ENCODE data around the gene BCAS4. TPM values are rescaled to one million over a fixed set of nuclear protein-coding genes. Genes with fewer than 3 reads are reported as not detected.
"Not testable (repeated sequence)": the region's sequence is repeated elsewhere in the genome, so short reads cannot be mapped to it uniquely, and the experiment has no call there.

The BCAS4 gene
- total RNA-seq, 1 donor, result 13.7 TPM

GRCh38 chr20:50763550-50764458 lies 31.1 kb upstream of the BCAS4 start:
- not testable (repeated sequence) for H3K9me3 ChIP-seq (ENCODE audit: low read depth, low read length); H3K4me1 ChIP-seq (ENCODE audit: insufficient read depth, low read length); H3K27me3 ChIP-seq (ENCODE audit: insufficient read depth, low read length)

GRCh38 chr20:50765251-50765650 lies 29.6 kb upstream of the BCAS4 start:
- not testable (repeated sequence) for H3K9me3 ChIP-seq (ENCODE audit: low read depth, low read length); H3K27me3 ChIP-seq (ENCODE audit: insufficient read depth, low read length); H3K4me1 ChIP-seq (ENCODE audit: insufficient read depth, low read length); H3K4me3 ChIP-seq (ENCODE audit: low read length)

More at GRCh38 chr20:50763550-50764458, 31.1 kb upstream of the BCAS4 start:
- H3K4me3 ChIP-seq (ENCODE audit: low read length), result not testable (repeated sequence)

- Histone ChIP-seq H3K4me3 (ENCODE audit: low read length) (no peak overlapping the region), H3K4me1 (ENCODE audit: insufficient read depth, low read length) (no peaks in the 10 kb centered on the region), H3K27me3 (ENCODE audit: insufficient read depth, low read length) (no peaks in the 10 kb centered on the region), H3K9me3 (ENCODE audit: low read depth, low read length) (no peaks in the 10 kb centered on the region)
Observed at GRCh38 chr20:50765674-50766073, 29.2 kb upstream of the BCAS4 start.

GRCh38 chr20:50766955-50767809 lies 27.7 kb upstream of the BCAS4 start:
- H3K4me1 ChIP-seq (ENCODE audit: insufficient read depth, low read length); H3K27me3 ChIP-seq (ENCODE audit: insufficient read depth, low read length); H3K4me3 ChIP-seq (ENCODE audit: low read length); H3K9me3 ChIP-seq (ENCODE audit: low read depth, low read length): not testable (repeated sequence)

DNA sequence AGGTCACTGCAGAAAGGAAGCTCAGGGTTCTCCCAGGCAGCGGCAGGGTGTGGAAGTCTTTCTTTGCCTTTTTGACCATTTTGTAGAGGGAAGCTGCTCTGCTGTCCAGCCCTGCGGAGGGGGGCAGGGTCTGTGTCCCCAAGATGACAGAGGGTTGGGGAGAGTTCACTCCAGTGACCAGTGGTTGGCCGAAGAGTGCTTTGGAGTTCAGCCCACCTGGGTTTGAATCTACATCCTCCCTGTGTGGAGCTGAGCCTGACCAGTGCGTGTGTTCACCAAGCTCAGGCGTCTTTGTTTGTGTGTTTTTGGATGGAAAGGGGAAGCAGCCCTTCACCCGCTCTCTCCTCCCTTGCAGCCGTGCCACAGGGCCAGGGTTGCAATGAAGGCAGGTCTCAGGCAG lies 25.9 kb upstream of the BCAS4 start:
- H3K27me3 ChIP-seq (ENCODE audit: insufficient read depth, low read length); H3K4me1 ChIP-seq (ENCODE audit: insufficient read depth, low read length); H3K4me3 ChIP-seq (ENCODE audit: low read length); H3K9me3 ChIP-seq (ENCODE audit: low read depth, low read length): not testable (repeated sequence)

- not testable (repeated sequence) for H3K4me1 ChIP-seq (ENCODE audit: insufficient read depth, low read length); H3K4me3 ChIP-seq (ENCODE audit: low read length); H3K9me3 ChIP-seq (ENCODE audit: low read depth, low read length); H3K27me3 ChIP-seq (ENCODE audit: insufficient read depth, low read length)
Observed at GRCh38 chr20:50769551-50770085, 25.2 kb upstream of the BCAS4 start.

GRCh38 chr20:50771419-50772080 lies 23.3 kb upstream of the BCAS4 start:
- not testable (repeated sequence) for H3K27me3 ChIP-seq (ENCODE audit: insufficient read depth, low read length); H3K4me3 ChIP-seq (ENCODE audit: low read length); H3K4me1 ChIP-seq (ENCODE audit: insufficient read depth, low read length); H3K9me3 ChIP-seq (ENCODE audit: low read depth, low read length)

- Histone ChIP-seq H3K27me3 (ENCODE audit: insufficient read depth, low read length) (no peaks in the 10 kb centered on the region), H3K4me3 (ENCODE audit: low read length) (no peak overlapping the region), H3K9me3 (ENCODE audit: low read depth, low read length) (no peaks in the 10 kb centered on the region)
Observed at GRCh38 chr20:50772420-50773185, 22.3 kb upstream of the BCAS4 start.

GRCh38 chr20:50774515-50774914 lies 20.3 kb upstream of the BCAS4 start:
- H3K4me3 ChIP-seq (ENCODE audit: low read length), result no peak overlapping the region
- H3K4me1 ChIP-seq (ENCODE audit: insufficient read depth, low read length), result no peaks in the 10 kb centered on the region
- no peaks in the 10 kb centered on the region for H3K9me3 ChIP-seq (ENCODE audit: low read depth, low read length)
- H3K27me3 ChIP-seq (ENCODE audit: insufficient read depth, low read length), result no peaks in the 10 kb centered on the region

More at GRCh38 chr20:50772420-50773185, 22.3 kb upstream of the BCAS4 start:
- no peaks in the 10 kb centered on the region for H3K4me1 ChIP-seq (ENCODE audit: insufficient read depth, low read length)

- Histone ChIP-seq H3K9me3 (ENCODE audit: low read depth, low read length) (no peaks in the 10 kb centered on the region), H3K4me1 (ENCODE audit: insufficient read depth, low read length) (no peaks in the 10 kb centered on the region), H3K27me3 (ENCODE audit: insufficient read depth, low read length) (no peaks in the 10 kb centered on the region), H3K4me3 (ENCODE audit: low read length) (no peak overlapping the region)
Observed at GRCh38 chr20:50776122-50776817, 18.6 kb upstream of the BCAS4 start.

DNA sequence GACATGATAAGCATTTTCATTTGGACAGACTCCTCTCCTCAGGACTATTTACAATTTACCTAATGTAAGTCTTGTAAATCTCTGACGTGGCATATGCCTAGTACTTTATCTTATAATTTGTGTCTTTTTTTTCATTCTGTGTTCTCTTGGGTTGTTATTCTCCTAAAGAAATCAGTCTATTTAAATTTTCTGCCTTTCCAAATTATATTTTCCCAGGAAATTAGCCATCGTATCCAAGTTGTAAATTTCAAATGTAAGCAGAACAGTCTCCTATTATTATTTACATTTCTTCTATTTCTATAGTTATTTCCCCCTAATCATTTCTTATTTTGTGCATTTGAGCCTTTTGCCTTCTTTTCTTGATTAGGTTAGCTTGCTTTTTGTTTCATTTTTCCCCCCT lies 17.5 kb upstream of the BCAS4 start:
- Histone ChIP-seq H3K4me3 (ENCODE audit: low read length) (no peak overlapping the region), H3K4me1 (ENCODE audit: insufficient read depth, low read length) (no peaks in the 10 kb centered on the region)

GRCh38 chr20:50778994-50779393 lies 15.9 kb upstream of the BCAS4 start:
- H3K9me3 ChIP-seq (ENCODE audit: low read depth, low read length); H3K4me1 ChIP-seq (ENCODE audit: insufficient read depth, low read length); H3K27me3 ChIP-seq (ENCODE audit: insufficient read depth, low read length): not testable (repeated sequence)

More for the DNA sequence above, 17.5 kb upstream of the BCAS4 start:
- Histone ChIP-seq H3K27me3 (ENCODE audit: insufficient read depth, low read length) (no peaks in the 10 kb centered on the region), H3K9me3 (ENCODE audit: low read depth, low read length) (no peaks in the 10 kb centered on the region)

DNA sequence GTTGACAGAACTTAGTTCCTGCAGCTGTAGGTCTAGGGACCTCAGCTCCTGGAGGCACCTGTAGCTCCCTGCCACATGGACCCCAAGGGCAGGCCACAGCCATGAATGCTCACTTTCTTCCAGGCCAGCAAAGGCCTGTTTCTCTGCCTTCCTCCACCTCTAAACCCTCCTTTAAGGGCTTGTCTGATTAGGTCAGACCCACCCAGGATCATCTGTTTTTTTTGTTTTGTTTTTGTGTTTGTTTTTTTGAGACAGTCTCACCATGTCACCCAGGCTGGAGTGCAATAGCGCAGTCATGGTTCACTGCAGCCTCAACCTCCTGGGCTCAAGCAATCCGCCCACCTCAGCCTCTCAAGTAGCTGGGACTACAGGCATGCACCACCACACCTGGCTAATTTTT lies 11.5 kb upstream of the BCAS4 start:
- no peaks in the 10 kb centered on the region for H3K9me3 ChIP-seq (ENCODE audit: low read depth, low read length)
- no peaks in the 10 kb centered on the region for H3K27me3 ChIP-seq (ENCODE audit: insufficient read depth, low read length)
- H3K4me1 ChIP-seq (ENCODE audit: insufficient read depth, low read length), result no peaks in the 10 kb centered on the region
- H3K4me3 ChIP-seq (ENCODE audit: low read length), result no peak overlapping the region

More at GRCh38 chr20:50778994-50779393, 15.9 kb upstream of the BCAS4 start:
- not testable (repeated sequence) for H3K4me3 ChIP-seq (ENCODE audit: low read length)

- H3K4me1 ChIP-seq (ENCODE audit: insufficient read depth, low read length), result peaks cover 5% of the 10 kb centered on the region
- no peak overlapping the region for H3K4me3 ChIP-seq (ENCODE audit: low read length)
- H3K27me3 ChIP-seq (ENCODE audit: insufficient read depth, low read length), result no peaks in the 10 kb centered on the region
- H3K9me3 ChIP-seq (ENCODE audit: low read depth, low read length), result no peaks in the 10 kb centered on the region
Observed at GRCh38 chr20:50783903-50784302, 11.0 kb upstream of the BCAS4 start.
